ENCODE data around the gene AKR1C2. TPM values are rescaled to one million over a fixed set of nuclear protein-coding genes. Genes with fewer than 3 reads are reported as not detected.

Gene AKR1C2
- total and polyA plus RNA-seq, 9 of the 15 experiments (the other 6 are each of a cell fraction or from before 2014, with no cell fraction given): 13.8 to 74.0 (median 30.5) TPM

DNA sequence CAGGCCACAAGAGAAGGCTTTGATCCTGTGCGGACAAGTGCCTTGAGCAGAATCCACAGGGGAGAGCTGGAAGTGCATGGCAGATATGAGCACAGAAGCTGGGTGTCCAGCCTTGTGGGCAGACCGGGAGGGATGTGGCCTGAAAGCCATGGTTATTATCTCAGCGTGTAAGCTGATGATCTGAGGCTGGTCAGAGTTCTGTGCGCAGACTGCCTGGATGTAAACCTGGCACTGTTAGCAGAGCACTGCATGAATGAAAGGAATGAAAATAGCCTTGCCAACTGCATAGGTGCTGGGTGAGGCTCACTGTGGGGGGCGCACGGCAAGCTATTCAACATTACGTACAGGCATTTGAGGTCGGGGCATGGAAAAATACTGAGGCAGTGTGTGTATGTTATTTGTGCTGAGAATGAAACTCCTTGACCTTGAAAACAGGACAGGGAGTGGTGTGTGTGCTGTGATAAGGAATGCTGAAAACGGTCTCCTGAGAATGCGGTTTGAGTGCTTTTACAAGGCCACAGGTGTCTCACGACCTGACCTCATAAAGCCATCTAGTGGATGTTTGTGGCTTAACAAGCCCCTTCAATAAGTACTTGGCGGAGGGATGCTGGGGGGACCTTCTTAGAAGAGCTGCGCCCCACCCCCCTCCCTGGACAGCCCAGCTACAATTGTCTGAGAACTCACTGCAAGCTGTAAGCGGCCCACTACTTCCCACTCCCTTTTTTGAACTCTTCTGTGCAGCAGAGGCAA is 21.8 kb downstream of the AKR1C2 start (continued):
- TF ChIP-seq, protein P1, sequence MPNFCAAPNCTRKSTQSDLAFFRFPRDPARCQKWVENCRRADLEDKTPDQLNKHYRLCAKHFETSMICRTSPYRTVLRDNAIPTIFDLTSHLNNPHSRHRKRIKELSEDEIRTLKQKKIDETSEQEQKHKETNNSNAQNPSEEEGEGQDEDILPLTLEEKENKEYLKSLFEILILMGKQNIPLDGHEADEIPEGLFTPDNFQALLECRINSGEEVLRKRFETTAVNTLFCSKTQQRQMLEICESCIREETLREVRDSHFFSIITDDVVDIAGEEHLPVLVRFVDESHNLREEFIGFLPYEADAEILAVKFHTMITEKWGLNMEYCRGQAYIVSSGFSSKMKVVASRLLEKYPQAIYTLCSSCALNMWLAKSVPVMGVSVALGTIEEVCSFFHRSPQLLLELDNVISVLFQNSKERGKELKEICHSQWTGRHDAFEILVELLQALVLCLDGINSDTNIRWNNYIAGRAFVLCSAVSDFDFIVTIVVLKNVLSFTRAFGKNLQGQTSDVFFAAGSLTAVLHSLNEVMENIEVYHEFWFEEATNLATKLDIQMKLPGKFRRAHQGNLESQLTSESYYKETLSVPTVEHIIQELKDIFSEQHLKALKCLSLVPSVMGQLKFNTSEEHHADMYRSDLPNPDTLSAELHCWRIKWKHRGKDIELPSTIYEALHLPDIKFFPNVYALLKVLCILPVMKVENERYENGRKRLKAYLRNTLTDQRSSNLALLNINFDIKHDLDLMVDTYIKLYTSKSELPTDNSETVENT (CRISPR knock-in tag; IDR thresholded peaks at IDR 0.05): no peak
- TF ChIP-seq SNIP1 (IDR thresholded peaks at IDR 0.05; ENCODE audit: low read depth) (no peak), ZNF696 (CRISPR knock-in tag; conservative IDR thresholded peaks at IDR 0.05) (no peak), POLR2H (tag; IDR thresholded peaks at IDR 0.05; ENCODE audit: low read depth) (no peak), TSC22D4 (tag; IDR thresholded peaks at IDR 0.05) (no peak), ELF2 (CRISPR knock-in tag; IDR thresholded peaks at IDR 0.05) (no peak), MBD2 (IDR thresholded peaks at IDR 0.05; ENCODE audit: borderline replicate concordance, low read depth) (no peak), HLTF (IDR thresholded peaks at IDR 0.05) (no peak), CHD2 (IDR thresholded peaks at IDR 0.05; ENCODE audit: low read depth, low read length) (no peak), RBM34 (IDR thresholded peaks at IDR 0.05; ENCODE audit: borderline replicate concordance, insufficient read depth, low read length) (no peak), FOXA1 (IDR thresholded peaks at IDR 0.05; ENCODE audit: borderline replicate concordance) (no peak), DMBX1 (CRISPR knock-in tag; IDR thresholded peaks at IDR 0.05; ENCODE audit: borderline replicate concordance) (no peak), ARID1B (IDR thresholded peaks at IDR 0.05) (peak; percentile 92), SOX6 (IDR thresholded peaks at IDR 0.05) (peak; percentile 69), ZNF316 (IDR thresholded peaks at IDR 0.05) (no peak)
- TF ChIP-seq, protein P2, sequence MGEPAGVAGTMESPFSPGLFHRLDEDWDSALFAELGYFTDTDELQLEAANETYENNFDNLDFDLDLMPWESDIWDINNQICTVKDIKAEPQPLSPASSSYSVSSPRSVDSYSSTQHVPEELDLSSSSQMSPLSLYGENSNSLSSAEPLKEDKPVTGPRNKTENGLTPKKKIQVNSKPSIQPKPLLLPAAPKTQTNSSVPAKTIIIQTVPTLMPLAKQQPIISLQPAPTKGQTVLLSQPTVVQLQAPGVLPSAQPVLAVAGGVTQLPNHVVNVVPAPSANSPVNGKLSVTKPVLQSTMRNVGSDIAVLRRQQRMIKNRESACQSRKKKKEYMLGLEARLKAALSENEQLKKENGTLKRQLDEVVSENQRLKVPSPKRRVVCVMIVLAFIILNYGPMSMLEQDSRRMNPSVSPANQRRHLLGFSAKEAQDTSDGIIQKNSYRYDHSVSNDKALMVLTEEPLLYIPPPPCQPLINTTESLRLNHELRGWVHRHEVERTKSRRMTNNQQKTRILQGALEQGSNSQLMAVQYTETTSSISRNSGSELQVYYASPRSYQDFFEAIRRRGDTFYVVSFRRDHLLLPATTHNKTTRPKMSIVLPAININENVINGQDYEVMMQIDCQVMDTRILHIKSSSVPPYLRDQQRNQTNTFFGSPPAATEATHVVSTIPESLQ (CRISPR knock-in tag; IDR thresholded peaks at IDR 0.05): no peak
- TF ChIP-seq, protein P3, sequence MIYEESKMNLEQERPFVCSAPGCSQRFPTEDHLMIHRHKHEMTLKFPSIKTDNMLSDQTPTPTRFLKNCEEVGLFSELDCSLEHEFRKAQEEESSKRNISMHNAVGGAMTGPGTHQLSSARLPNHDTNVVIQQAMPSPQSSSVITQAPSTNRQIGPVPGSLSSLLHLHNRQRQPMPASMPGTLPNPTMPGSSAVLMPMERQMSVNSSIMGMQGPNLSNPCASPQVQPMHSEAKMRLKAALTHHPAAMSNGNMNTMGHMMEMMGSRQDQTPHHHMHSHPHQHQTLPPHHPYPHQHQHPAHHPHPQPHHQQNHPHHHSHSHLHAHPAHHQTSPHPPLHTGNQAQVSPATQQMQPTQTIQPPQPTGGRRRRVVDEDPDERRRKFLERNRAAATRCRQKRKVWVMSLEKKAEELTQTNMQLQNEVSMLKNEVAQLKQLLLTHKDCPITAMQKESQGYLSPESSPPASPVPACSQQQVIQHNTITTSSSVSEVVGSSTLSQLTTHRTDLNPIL (CRISPR knock-in tag; IDR thresholded peaks at IDR 0.05): no peak
- TF ChIP-seq, protein P4, sequence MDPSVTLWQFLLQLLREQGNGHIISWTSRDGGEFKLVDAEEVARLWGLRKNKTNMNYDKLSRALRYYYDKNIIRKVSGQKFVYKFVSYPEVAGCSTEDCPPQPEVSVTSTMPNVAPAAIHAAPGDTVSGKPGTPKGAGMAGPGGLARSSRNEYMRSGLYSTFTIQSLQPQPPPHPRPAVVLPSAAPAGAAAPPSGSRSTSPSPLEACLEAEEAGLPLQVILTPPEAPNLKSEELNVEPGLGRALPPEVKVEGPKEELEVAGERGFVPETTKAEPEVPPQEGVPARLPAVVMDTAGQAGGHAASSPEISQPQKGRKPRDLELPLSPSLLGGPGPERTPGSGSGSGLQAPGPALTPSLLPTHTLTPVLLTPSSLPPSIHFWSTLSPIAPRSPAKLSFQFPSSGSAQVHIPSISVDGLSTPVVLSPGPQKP (CRISPR knock-in tag; IDR thresholded peaks at IDR 0.05): no peak
- TF ChIP-seq, protein P5, sequence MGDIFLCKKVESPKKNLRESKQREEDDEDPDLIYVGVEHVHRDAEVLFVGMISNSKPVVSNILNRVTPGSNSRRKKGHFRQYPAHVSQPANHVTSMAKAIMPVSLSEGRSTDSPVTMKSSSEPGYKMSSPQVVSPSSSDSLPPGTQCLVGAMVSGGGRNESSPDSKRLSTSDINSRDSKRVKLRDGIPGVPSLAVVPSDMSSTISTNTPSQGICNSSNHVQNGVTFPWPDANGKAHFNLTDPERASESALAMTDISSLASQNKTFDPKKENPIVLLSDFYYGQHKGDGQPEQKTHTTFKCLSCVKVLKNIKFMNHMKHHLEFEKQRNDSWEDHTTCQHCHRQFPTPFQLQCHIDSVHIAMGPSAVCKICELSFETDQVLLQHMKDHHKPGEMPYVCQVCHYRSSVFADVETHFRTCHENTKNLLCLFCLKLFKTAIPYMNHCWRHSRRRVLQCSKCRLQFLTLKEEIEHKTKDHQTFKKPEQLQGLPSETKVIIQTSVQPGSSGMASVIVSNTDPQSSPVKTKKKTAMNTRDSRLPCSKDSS (IDR thresholded peaks at IDR 0.05; ENCODE audit: low read depth, partially characterized antibody): no peak
- TF ChIP-seq, protein P6, sequence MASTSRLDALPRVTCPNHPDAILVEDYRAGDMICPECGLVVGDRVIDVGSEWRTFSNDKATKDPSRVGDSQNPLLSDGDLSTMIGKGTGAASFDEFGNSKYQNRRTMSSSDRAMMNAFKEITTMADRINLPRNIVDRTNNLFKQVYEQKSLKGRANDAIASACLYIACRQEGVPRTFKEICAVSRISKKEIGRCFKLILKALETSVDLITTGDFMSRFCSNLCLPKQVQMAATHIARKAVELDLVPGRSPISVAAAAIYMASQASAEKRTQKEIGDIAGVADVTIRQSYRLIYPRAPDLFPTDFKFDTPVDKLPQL (IDR thresholded peaks at IDR 0.05; ENCODE audit: extremely low read depth, insufficient read length): no peak

Measured in K562 (cell line).